ENCODE results near the gene AFF3. TPM values are rescaled to one million over a fixed set of nuclear protein-coding genes. Genes with fewer than 3 reads are reported as not detected.
A peak's percentile ranks its signal among the peaks of the same experiment; 100 is the strongest.
"Not testable (repeated sequence)": the region's sequence is repeated elsewhere in the genome, so short reads cannot be mapped to it uniquely, and the experiment has no call there.

Gene AFF3
- total and polyA plus RNA-seq, 4 experiments from 2014 or later: 0.63 to 4.6 (median 3.6) TPM

DNA sequence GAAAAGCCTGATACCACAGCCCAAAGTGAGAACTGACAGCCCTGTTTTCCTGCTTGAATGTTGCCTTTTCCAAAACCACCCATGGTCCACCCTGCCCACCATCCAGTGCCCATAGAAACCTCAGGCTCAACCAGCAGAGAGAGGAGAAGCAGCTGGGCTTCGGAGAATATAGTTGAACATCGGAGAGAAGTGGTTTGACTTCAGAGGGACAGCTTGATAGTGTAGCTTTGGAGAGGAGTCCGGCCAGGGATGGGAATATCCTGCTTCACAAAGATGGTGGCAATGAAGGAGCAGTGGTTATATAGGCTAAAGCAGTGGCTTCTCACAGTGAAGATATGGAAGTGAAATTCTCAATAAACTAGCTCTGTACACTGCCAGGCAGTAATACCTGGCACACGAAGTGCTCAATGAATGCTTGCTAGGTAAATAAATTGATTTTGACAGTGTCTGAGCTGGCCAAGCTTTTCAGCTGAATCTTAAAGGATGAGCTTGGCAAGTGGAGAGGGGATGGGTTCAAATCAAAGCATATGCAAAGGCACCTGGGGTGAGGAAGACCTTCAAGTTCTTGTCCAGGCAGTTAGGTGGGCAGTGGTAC, 21.2 kb downstream of the AFF3 start:
- Histone ChIP-seq H3K4me1 (ENCODE audit: insufficient read depth, low read length) (no peaks in the 10 kb centered on the region), H3K36me3 (ENCODE audit: insufficient read depth, low read length) (no peaks in the 10 kb centered on the region), H3K4me3 (ENCODE audit: low read length in 2 of 2) (no peak overlapping the region), H3K27ac (ENCODE audit: low read depth, low read length) (no peak overlapping the region), H3K9me3 (ENCODE audit: control insufficient read depth in 1 of 2, low read length in 2 of 2) (no peaks in the 10 kb centered on the region), H3K27me3 (ENCODE audit: insufficient read depth, low read length) (no peaks in the 10 kb centered on the region)
- H3K4me1 Mint-ChIP-seq: peaks cover 0 to 3% (median 0%) of the 10 kb centered on the region in 4 donors
- peak overlapping the region in 1 of 7 donors; percentile 26 for H3K27ac Mint-ChIP-seq
- ChIA-PET CTCF (ENCODE audit: partially characterized antibody) (no interaction called here), POLR2A (ENCODE audit: partially characterized antibody) (no interaction called here)
- H3K27me3 Mint-ChIP-seq: peaks cover 0 to 5% of the 10 kb centered on the region in 2 donors
- DNase-seq: no peak
- H3K4me3 Mint-ChIP-seq: no peak overlapping the region
- H3K36me3 Mint-ChIP-seq: peaks cover 0 to 5% of the 10 kb centered on the region in 2 donors
- peaks cover 6 to 19% (median 12%) of the 10 kb centered on the region in 8 donors for H3K9me3 Mint-ChIP-seq
- intact Hi-C loops (cut with micrococcal nuclease): no loop called here

DNA sequence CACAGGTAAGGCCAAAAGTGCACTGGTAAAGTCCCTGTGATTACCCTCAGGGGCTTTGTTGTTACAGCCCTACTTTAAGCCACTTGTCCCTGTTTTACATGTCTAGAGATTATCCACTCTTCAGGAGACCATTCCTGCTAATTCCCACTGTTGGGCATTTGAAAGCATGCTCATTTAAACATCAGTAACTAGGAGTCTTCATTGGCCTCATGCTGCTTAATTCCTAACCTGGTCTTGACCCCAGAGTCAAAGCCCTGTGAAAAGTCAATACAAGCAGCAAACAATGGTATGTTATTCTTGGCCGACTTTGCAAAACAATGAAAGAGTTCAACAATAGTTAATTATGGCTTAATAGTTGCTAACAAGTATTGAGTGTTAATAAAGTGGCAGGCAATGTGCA, 23.2 kb downstream of the AFF3 start:
- H3K9me3 ChIP-seq (ENCODE audit: control insufficient read depth in 1 of 2, low read length in 2 of 2): no peaks in the 10 kb centered on the region
- no peaks in the 10 kb centered on the region for H3K27me3 ChIP-seq (ENCODE audit: insufficient read depth, low read length)
- no peak overlapping the region for H3K4me3 ChIP-seq (ENCODE audit: low read length in 2 of 2)
- ChIA-PET POLR2A (ENCODE audit: partially characterized antibody) (no interaction called here), CTCF (ENCODE audit: partially characterized antibody) (no interaction called here)
- Mint-ChIP-seq H3K9me3 (peaks cover 6 to 20% (median 13%) of the 10 kb centered on the region in 8 donors), H3K4me3 (no peak overlapping the region), H3K27me3 (peaks cover 0 to 6% of the 10 kb centered on the region in 2 donors), H3K27ac (no peak overlapping the region), H3K36me3 (peaks cover 0 to 5% of the 10 kb centered on the region in 2 donors), H3K4me1 (peaks cover 0 to 5% (median 0%) of the 10 kb centered on the region in 4 donors)
- intact Hi-C loops (cut with micrococcal nuclease): no loop called here
- H3K4me1 ChIP-seq (ENCODE audit: insufficient read depth, low read length): no peaks in the 10 kb centered on the region
- H3K36me3 ChIP-seq (ENCODE audit: insufficient read depth, low read length): no peaks in the 10 kb centered on the region
- H3K27ac ChIP-seq (ENCODE audit: low read depth, low read length): no peak overlapping the region
- no peak for DNase-seq

DNA sequence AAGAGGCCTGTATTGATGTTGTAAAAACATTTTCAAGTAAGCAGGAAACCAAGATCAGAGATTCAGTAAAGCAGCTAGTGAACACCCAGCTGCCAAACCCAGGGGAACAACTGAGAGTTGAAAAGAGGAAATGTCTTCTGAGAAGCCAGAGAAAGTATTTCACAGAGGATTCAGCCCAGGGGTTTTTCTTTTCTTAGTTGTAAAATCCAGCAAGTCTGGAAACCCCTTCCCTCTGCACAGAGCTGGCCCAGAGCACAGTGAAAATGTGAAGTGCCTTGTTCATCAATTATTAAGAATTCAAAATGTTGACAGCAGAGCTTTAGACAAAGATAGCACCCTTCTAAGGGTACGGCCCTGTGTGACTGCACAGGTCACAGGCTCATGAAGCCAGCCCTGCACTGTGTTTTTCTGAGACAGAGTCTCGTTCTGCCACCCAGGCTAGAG, 28.4 kb downstream of the AFF3 start:
- Histone ChIP-seq H3K36me3 (ENCODE audit: insufficient read depth, low read length) (no peaks in the 10 kb centered on the region), H3K27ac (ENCODE audit: low read depth, low read length) (no peak overlapping the region), H3K9me3 (ENCODE audit: control insufficient read depth in 1 of 2, low read length in 2 of 2) (no peaks in the 10 kb centered on the region), H3K4me1 (ENCODE audit: insufficient read depth, low read length) (peaks cover 7% of the 10 kb centered on the region), H3K4me3 (ENCODE audit: low read length in 2 of 2) (no peak overlapping the region), H3K27me3 (ENCODE audit: insufficient read depth, low read length) (no peaks in the 10 kb centered on the region)
- no peak for DNase-seq
- intact Hi-C loops (cut with micrococcal nuclease): no loop called here
- Mint-ChIP-seq H3K36me3 (peaks cover 0 to 5% of the 10 kb centered on the region in 2 donors), H3K27me3 (peaks cover 3 to 5% of the 10 kb centered on the region in 2 donors), H3K9me3 (peaks cover 2 to 20% (median 11%) of the 10 kb centered on the region in 8 donors), H3K4me3 (peak overlapping the region in 2 of 8 donors; percentile 22 to 36), H3K27ac (peak overlapping the region in 5 of 7 donors; percentile 44 to 72 (median 54)), H3K4me1 (peaks cover 8 to 13% (median 9%) of the 10 kb centered on the region in 4 donors)
- CTCF ChIA-PET (ENCODE audit: partially characterized antibody): no interaction called here
- POLR2A ChIA-PET (ENCODE audit: partially characterized antibody): interaction anchor here (1.0 kb wide), 1 partner anchor 28 kb away, joined by 3 read pairs; no protein-coding TSS in a partner anchor

DNA sequence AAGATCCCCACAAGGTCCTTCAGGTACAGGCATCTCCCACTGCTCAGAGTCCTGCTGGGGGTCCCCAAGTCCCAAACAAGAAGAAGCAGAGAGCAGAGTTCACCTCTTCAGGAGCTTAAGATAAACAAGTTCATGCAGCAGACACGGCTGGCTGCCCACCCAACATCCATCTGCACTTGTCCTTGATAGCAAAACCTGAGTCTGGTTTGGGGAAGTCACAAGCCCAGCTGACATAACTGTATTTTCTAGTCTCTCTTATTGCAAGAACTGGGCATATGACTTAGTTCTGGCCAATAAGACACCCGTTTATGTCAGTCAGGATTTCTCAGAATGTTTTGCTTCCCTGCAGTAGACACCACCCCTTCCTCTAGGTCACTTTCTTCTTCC, 31.8 kb downstream of the AFF3 start:
- no peaks in the 10 kb centered on the region for H3K36me3 Mint-ChIP-seq
- peaks cover 0 to 3% (median 0%) of the 10 kb centered on the region in 8 donors for H3K9me3 Mint-ChIP-seq
- no peaks in the 10 kb centered on the region for H3K36me3 ChIP-seq (ENCODE audit: insufficient read depth, low read length)
- H3K27ac ChIP-seq (ENCODE audit: low read depth, low read length): no peak overlapping the region
- no peaks in the 10 kb centered on the region for H3K27me3 ChIP-seq (ENCODE audit: insufficient read depth, low read length)
- H3K27ac Mint-ChIP-seq: no peak overlapping the region
- no peak overlapping the region for H3K4me3 Mint-ChIP-seq
- ChIA-PET CTCF (ENCODE audit: partially characterized antibody) (no interaction called here), POLR2A (ENCODE audit: partially characterized antibody) (no interaction called here)
- H3K4me1 Mint-ChIP-seq: peaks cover 8 to 17% (median 11%) of the 10 kb centered on the region in 4 donors
- no peak for DNase-seq
- peaks cover 9 to 19% of the 10 kb centered on the region in 2 donors for H3K27me3 Mint-ChIP-seq
- no peak overlapping the region for H3K4me3 ChIP-seq (ENCODE audit: low read length in 2 of 2)
- intact Hi-C loops (cut with micrococcal nuclease): no loop called here
- peaks cover 9% of the 10 kb centered on the region for H3K4me1 ChIP-seq (ENCODE audit: insufficient read depth, low read length)
- no peaks in the 10 kb centered on the region for H3K9me3 ChIP-seq (ENCODE audit: control insufficient read depth in 1 of 2, low read length in 2 of 2)

DNA sequence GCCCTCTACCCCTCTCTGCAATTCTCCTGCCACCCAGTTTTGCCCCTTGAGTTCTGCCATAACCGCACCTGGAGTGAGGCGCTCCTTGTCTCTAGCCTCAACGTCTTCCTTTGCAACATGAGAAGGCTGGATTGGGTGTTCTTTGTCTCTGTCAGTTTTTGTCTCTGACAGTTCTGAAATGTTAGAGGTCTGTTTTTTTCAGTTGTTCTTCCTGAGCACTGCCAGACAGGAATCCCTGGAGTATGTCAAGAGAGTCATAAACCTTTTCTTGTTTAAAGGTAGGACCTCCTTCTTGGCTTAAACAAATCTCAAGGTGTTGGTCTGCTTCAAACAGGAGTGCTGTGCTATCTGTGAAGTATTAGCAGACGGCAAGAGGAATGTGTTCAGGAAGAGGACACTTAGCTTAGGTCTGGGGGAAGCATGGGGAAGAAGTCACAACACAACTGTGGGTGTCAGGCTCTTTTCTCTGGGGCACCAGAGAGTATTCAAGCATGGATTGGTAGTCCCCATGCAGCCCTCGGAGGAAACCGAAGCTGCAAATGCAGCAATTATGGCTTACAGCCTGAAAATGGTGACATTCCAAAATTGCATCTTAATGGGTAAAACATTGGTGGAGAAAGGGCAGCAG, 32.3 kb downstream of the AFF3 start:
- H3K4me3 Mint-ChIP-seq: no peak overlapping the region
- DNase-seq: no peak
- no peaks in the 10 kb centered on the region for H3K9me3 ChIP-seq (ENCODE audit: control insufficient read depth in 1 of 2, low read length in 2 of 2)
- H3K27ac ChIP-seq (ENCODE audit: low read depth, low read length): no peak overlapping the region
- POLR2A ChIA-PET (ENCODE audit: partially characterized antibody): no interaction called here
- CTCF ChIA-PET (ENCODE audit: partially characterized antibody): no interaction called here
- H3K27me3 ChIP-seq (ENCODE audit: insufficient read depth, low read length): no peaks in the 10 kb centered on the region
- peaks cover 7 to 20% (median 14%) of the 10 kb centered on the region in 4 donors for H3K4me1 Mint-ChIP-seq
- peaks cover 13% of the 10 kb centered on the region for H3K4me1 ChIP-seq (ENCODE audit: insufficient read depth, low read length)
- H3K27ac Mint-ChIP-seq: no peak overlapping the region
- no peak overlapping the region for H3K4me3 ChIP-seq (ENCODE audit: low read length in 2 of 2)
- peaks cover 11 to 22% of the 10 kb centered on the region in 2 donors for H3K27me3 Mint-ChIP-seq
- intact Hi-C loops (cut with micrococcal nuclease): no loop called here
- no peaks in the 10 kb centered on the region for H3K36me3 ChIP-seq (ENCODE audit: insufficient read depth, low read length)
- H3K9me3 Mint-ChIP-seq: peaks cover 0 to 3% (median 0%) of the 10 kb centered on the region in 8 donors
- H3K36me3 Mint-ChIP-seq: no peaks in the 10 kb centered on the region

DNA sequence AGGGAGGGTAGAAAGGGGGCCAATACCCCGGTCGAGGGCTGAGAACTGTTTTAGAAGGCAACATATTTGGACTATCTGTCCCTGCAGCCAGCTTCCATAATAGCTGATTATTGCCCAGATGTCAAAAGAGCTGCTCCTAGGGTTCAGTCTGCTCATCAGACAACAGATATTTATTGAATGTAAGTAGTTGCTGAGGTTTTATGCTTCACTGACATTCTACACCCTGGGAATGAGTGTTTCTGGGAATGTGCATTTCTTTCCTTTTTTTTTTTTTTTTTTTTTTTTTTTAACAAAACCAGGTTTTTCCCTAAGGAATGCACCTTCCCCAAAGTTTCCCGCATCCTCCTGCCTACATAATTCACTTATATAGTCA, 33.8 kb downstream of the AFF3 start:
- H3K27ac Mint-ChIP-seq; intact Hi-C loops (cut with micrococcal nuclease); POLR2A ChIA-PET (ENCODE audit: partially characterized antibody); H3K9me3 ChIP-seq (ENCODE audit: control insufficient read depth in 1 of 2, low read length in 2 of 2); H3K9me3 Mint-ChIP-seq; H3K4me3 Mint-ChIP-seq; H3K36me3 ChIP-seq (ENCODE audit: insufficient read depth, low read length); H3K27me3 ChIP-seq (ENCODE audit: insufficient read depth, low read length); H3K4me3 ChIP-seq (ENCODE audit: low read length in 2 of 2); H3K27ac ChIP-seq (ENCODE audit: low read depth, low read length); H3K36me3 Mint-ChIP-seq; DNase-seq: not testable (repeated sequence)
- peaks cover 11% of the 10 kb centered on the region for H3K4me1 ChIP-seq (ENCODE audit: insufficient read depth, low read length)
- peaks cover 4 to 15% (median 9%) of the 10 kb centered on the region in 4 donors for H3K4me1 Mint-ChIP-seq
- CTCF ChIA-PET (ENCODE audit: partially characterized antibody): interaction anchor here (0.6 kb wide), 1 partner anchor 26 kb away, joined by 5 read pairs; no protein-coding TSS in a partner anchor
- H3K27me3 Mint-ChIP-seq: peaks cover 11 to 22% of the 10 kb centered on the region in 2 donors

DNA sequence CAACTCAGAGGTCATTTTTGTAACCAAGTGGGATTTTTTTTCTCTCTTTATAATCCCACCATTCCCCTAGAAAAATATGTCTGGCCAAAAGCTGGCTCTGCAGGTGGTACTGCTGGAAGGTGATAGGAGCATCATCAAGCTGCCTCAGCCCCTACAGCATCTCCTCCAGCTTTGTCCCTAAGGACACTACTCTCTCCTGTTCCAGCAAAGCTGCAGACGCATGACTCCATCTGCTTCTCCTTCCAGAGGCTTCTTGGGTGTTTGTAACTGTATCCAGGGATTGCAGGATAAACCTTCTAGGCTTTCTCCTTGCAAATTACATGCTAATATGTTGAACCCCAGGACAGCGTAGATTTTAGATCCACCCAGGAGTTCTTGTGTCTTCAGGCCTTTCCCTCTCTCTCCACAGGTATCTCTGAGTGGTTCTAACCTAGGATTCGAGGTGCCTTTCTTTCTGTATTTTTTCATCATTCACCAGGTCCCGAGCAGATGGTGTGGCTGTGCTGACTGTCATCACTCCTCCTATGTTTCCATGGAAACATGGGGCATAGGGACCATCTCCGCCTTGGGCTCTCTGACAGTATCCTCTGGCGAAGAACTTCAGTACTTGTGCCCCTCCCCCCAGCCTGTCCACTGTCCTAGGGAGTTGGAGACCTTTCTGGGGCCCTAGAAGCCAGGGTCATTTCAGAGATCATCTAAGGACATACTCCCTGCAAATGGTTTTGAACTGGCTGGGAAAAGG, 34.3 kb downstream of the AFF3 start:
- peaks cover 12 to 24% of the 10 kb centered on the region in 2 donors for H3K27me3 Mint-ChIP-seq
- peaks cover 0 to 10% (median 5%) of the 10 kb centered on the region in 4 donors for H3K4me1 Mint-ChIP-seq
- H3K9me3 Mint-ChIP-seq: peaks cover 0 to 2% (median 0%) of the 10 kb centered on the region in 8 donors
- Histone ChIP-seq H3K4me1 (ENCODE audit: insufficient read depth, low read length) (peaks cover 7% of the 10 kb centered on the region), H3K9me3 (ENCODE audit: control insufficient read depth in 1 of 2, low read length in 2 of 2) (no peaks in the 10 kb centered on the region), H3K4me3 (ENCODE audit: low read length in 2 of 2) (no peak overlapping the region), H3K36me3 (ENCODE audit: insufficient read depth, low read length) (no peaks in the 10 kb centered on the region), H3K27ac (ENCODE audit: low read depth, low read length) (no peak overlapping the region), H3K27me3 (ENCODE audit: insufficient read depth, low read length) (no peaks in the 10 kb centered on the region)
- DNase-seq: no peak
- H3K36me3 Mint-ChIP-seq: no peaks in the 10 kb centered on the region
- H3K4me3 Mint-ChIP-seq: no peak overlapping the region
- intact Hi-C loops (cut with micrococcal nuclease): no loop called here
- CTCF ChIA-PET (ENCODE audit: partially characterized antibody): no interaction called here
- POLR2A ChIA-PET (ENCODE audit: partially characterized antibody): no interaction called here
- H3K27ac Mint-ChIP-seq: no peak overlapping the region

Data from CD4-positive, alpha-beta memory T cell (primary cell).